Naive thymus-derived CD4-positive, alpha-beta T cell (primary cell): ENCODE measurements around the gene KRTAP10-3. TPM values are rescaled to one million over a fixed set of nuclear protein-coding genes. Genes with fewer than 3 reads are reported as not detected.
A peak's percentile ranks its signal among the peaks of the same experiment; 100 is the strongest.
"Not testable (repeated sequence)": the region's sequence is repeated elsewhere in the genome, so short reads cannot be mapped to it uniquely, and the experiment has no call there.

Experiments
- ATAC-seq: fragments of 150-1000 bp; cut with Tn5 transposase; 2 replicates; pipeline ENCODE4 v1.10.0; 2021; ENCODE audit warnings: mild to moderate bottlenecking, moderate library complexity
- CTCF ChIA-PET: fragments of 350-600 bp; sonication (Branson Sonifier 250); formaldehyde crosslinking; loops from one replicate; lab custom pipeline; 2021; ENCODE audit warnings: antibody characterized with exemption; lab: Charles Lee
- POLR2A ChIA-PET: fragments of 350-600 bp; sonication (Branson Sonifier 250); formaldehyde crosslinking; loops from one replicate; lab custom pipeline; 2021; ENCODE audit warnings: antibody characterized with exemption, inconsistent platforms; lab: Charles Lee
- DNase-seq, 9 donors: peaks; one replicate each; pipeline versions ENCODE4 v3.0.0 to v3.0.0-alpha.2; 2020 to 2022; ENCODE audit warnings: mixed read lengths in 1 of 9
- H3K27ac ChIP-seq: one replicate; pipeline ENCODE4 v1.7.0; 2013; ENCODE audit warnings: mild to moderate bottlenecking, low read depth, low read length, moderate library complexity
- H3K27me3 ChIP-seq, 2 donors: one replicate each; pipeline ENCODE4 v1.7.0; 2013; ENCODE audit warnings: low read length in 2 of 2, mild to moderate bottlenecking in 2 of 2, moderate library complexity in 2 of 2; ENCODE audit not compliant: control insufficient read depth in 2 of 2, insufficient read depth in 2 of 2
- H3K36me3 ChIP-seq, 3 experiments: 1 replicate in 2 of 3; 2 replicates in 1 of 3; pipeline ENCODE4 v1.7.0; 2013; ENCODE audit warnings: low read length in 3 of 3, mild to moderate bottlenecking in 3 of 3, moderate library complexity in 1 of 3; ENCODE audit not compliant: insufficient read depth in 3 of 3, control insufficient read depth in 2 of 3
- H3K4me1 ChIP-seq, 2 donors: one replicate each; pipeline ENCODE4 v1.7.0; 2013; ENCODE audit warnings: low read length in 2 of 2, mild to moderate bottlenecking in 2 of 2, moderate library complexity in 1 of 2; ENCODE audit not compliant: control insufficient read depth in 2 of 2, insufficient read depth in 2 of 2
- H3K4me3 ChIP-seq: 2 replicates; pipeline ENCODE4 v1.7.0; 2013; ENCODE audit warnings: mild to moderate bottlenecking, low read length
- H3K9me3 ChIP-seq, 3 experiments: 1 replicate in 2 of 3; 2 replicates in 1 of 3; pipeline ENCODE4 v1.7.0; 2013; ENCODE audit warnings: low read length in 3 of 3; ENCODE audit not compliant: control insufficient read depth in 2 of 3
- H3K27ac Mint-ChIP-seq, 9 donors: one replicate each; pipeline ENCODE4 v1.8.0; 2020 to 2022; ENCODE audit warnings: mixed read lengths in 9 of 9, mild to moderate bottlenecking in 8 of 9, moderate library complexity in 5 of 9, inconsistent platforms in 2 of 9
- H3K27me3 Mint-ChIP-seq, 5 donors: one replicate each; pipeline ENCODE4 v1.8.0; 2021 to 2022; ENCODE audit warnings: mixed read lengths in 5 of 5, mild to moderate bottlenecking in 1 of 5
- H3K36me3 Mint-ChIP-seq, 5 donors: one replicate each; pipeline ENCODE4 v1.8.0; 2020 to 2022; ENCODE audit warnings: mixed read lengths in 5 of 5, mild to moderate bottlenecking in 3 of 5, inconsistent platforms in 1 of 5
- H3K4me1 Mint-ChIP-seq, 7 donors: one replicate each; pipeline ENCODE4 v1.8.0; 2020 to 2022; ENCODE audit warnings: mixed read lengths in 7 of 7, mild to moderate bottlenecking in 3 of 7, inconsistent platforms in 1 of 7
- H3K4me3 Mint-ChIP-seq, 10 donors: one replicate each; pipeline ENCODE4 v1.8.0; 2020 to 2022; ENCODE audit warnings: mild to moderate bottlenecking in 10 of 10, mixed read lengths in 10 of 10, moderate library complexity in 6 of 10, inconsistent platforms in 2 of 10
- H3K9me3 Mint-ChIP-seq, 11 donors: one replicate each; pipeline ENCODE4 v1.8.0; 2020 to 2022; ENCODE audit warnings: mixed read lengths in 11 of 11, mild to moderate bottlenecking in 4 of 11, inconsistent platforms in 1 of 11, moderate library complexity in 1 of 11
- intact Hi-C, 2 donors: fragments of 100-400 bp; cut with micrococcal nuclease; formaldehyde crosslinking; loops; one replicate each; pipeline ENCODE4 v1.15.1; 2023
- polyA plus RNA-seq, 2 donors: library from polyadenylated mRNA; unstranded; fragments of 300-500 nt; fragmentation: Illumina TruSeq; gene quantifications; one replicate each; pipeline ENCODE4 v1.2.3, GENCODE V29; 2021
- total RNA-seq, 6 experiments: library from RNA in 5 of 6; stranded (reverse) in 5 of 6; gene quantifications; 1 replicate in 5 of 6; 2 replicates in 1 of 6; pipeline ENCODE4 v1.2.3 and lab custom pipeline; 2021 to 2026

Gene KRTAP10-3
- total and polyA plus RNA-seq, 7 experiments from 2014 or later = not detected

- Histone ChIP-seq H3K4me1 (peaks cover 0 to 10% of the 10 kb centered on the region in 2 donors), H3K4me3 (no peak overlapping the region), H3K9me3 (peaks cover 0 to 4% (median 0%) of the 10 kb centered on the region in 3 experiments), H3K27me3 (no peaks in the 10 kb centered on the region), H3K27ac (no peak overlapping the region), H3K36me3 (no peaks in the 10 kb centered on the region)
- POLR2A ChIA-PET = interaction anchor here (0.8 kb wide), 1 partner anchor 139 kb away, joined by 3 read pairs; no protein-coding TSS in a partner anchor
- no peak for DNase-seq
- Mint-ChIP-seq H3K36me3 (peaks cover 1 to 9% (median 3%) of the 10 kb centered on the region in 5 donors), H3K27ac (no peak overlapping the region), H3K4me3 (no peak overlapping the region), H3K9me3 (peaks cover 0 to 20% (median 2%) of the 10 kb centered on the region in 11 donors), H3K27me3 (peaks cover 0 to 5% (median 0%) of the 10 kb centered on the region in 5 donors), H3K4me1 (peaks cover 12 to 16% (median 14%) of the 10 kb centered on the region in 7 donors)
- CTCF ChIA-PET = no interaction called here
- no peak for ATAC-seq
- intact Hi-C loops = no loop called here
These were observed 9.7 kb upstream of the KRTAP10-3 start for GRCh38 chr21:44568261-44568660.

GRCh38 chr21:44567481-44568171 is 9.0 kb upstream of the KRTAP10-3 start:
- no peaks in the 10 kb centered on the region for H3K27me3 ChIP-seq
- peaks cover 2 to 14% (median 4%) of the 10 kb centered on the region in 5 donors for H3K36me3 Mint-ChIP-seq
- H3K9me3 Mint-ChIP-seq = peaks cover 0 to 26% (median 5%) of the 10 kb centered on the region in 11 donors
- H3K4me3 Mint-ChIP-seq = no peak overlapping the region
- no peaks in the 10 kb centered on the region for H3K36me3 ChIP-seq
- ChIA-PET POLR2A (no interaction called here), CTCF (no interaction called here)
- no peak overlapping the region for H3K4me3 ChIP-seq
- H3K4me1 Mint-ChIP-seq = peaks cover 12 to 16% (median 14%) of the 10 kb centered on the region in 7 donors
- H3K4me1 ChIP-seq = peaks cover 0 to 10% of the 10 kb centered on the region in 2 donors
- DNase-seq = no peak
- no peak overlapping the region for H3K27ac ChIP-seq
- no peak overlapping the region for H3K27ac Mint-ChIP-seq
- H3K9me3 ChIP-seq = peaks cover 0 to 4% (median 0%) of the 10 kb centered on the region in 3 experiments
- peaks cover 0 to 5% (median 0%) of the 10 kb centered on the region in 5 donors for H3K27me3 Mint-ChIP-seq
- intact Hi-C loops = no loop called here
- ATAC-seq = no peak

- POLR2A ChIA-PET = no interaction called here
- H3K27me3 ChIP-seq = no peaks in the 10 kb centered on the region
- CTCF ChIA-PET = no interaction called here
- H3K36me3 Mint-ChIP-seq = peaks cover 1 to 16% (median 10%) of the 10 kb centered on the region in 5 donors
- H3K36me3 ChIP-seq = no peaks in the 10 kb centered on the region
- H3K9me3 Mint-ChIP-seq = peaks cover 4 to 29% (median 12%) of the 10 kb centered on the region in 11 donors
- H3K9me3 ChIP-seq = peaks cover 0 to 2% (median 0%) of the 10 kb centered on the region in 3 experiments
- ATAC-seq (peak; percentile 27), DNase-seq (no peak)
- H3K27ac Mint-ChIP-seq = no peak overlapping the region
- intact Hi-C loops = no loop called here
- no peak overlapping the region for H3K4me3 ChIP-seq
- peaks cover 0 to 13% (median 0%) of the 10 kb centered on the region in 5 donors for H3K27me3 Mint-ChIP-seq
- H3K4me3 Mint-ChIP-seq = no peak overlapping the region
- H3K27ac ChIP-seq = no peak overlapping the region
- peaks cover 12 to 16% (median 14%) of the 10 kb centered on the region in 7 donors for H3K4me1 Mint-ChIP-seq
- peaks cover 0 to 10% of the 10 kb centered on the region in 2 donors for H3K4me1 ChIP-seq
These were observed 7.8 kb upstream of the KRTAP10-3 start for GRCh38 chr21:44566403-44566802.

DNA sequence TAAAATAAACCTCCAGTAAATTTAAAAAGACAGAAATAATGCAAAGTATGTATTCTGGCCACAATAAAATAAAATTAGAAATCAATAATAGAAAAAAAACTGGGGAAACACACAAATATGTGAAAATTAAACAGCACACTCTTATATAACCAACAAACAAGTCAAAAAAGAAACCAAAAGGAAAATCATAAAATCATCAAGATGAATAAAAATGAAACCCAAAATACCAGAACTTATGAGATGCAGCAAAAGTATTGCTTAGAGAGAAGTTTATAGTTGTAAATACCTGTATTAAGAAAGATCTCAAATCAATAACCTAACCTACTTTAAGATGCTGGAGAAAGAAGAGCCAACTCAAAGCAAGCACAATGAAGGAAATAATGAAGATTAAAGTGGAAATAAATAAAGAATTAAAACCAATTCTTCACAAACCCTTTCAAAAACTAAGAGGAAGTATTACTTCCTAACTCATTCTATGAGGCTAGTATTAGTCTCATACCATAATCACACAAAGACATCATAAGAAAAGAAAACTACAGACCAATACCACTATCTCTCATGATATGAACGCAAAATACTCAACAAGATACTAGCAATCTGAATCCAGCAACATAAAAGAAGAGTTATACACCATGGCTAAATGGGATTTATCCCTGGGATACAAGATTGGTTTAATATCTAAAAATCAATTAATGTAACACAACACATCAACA is 6.4 kb upstream of the KRTAP10-3 start:
- Mint-ChIP-seq H3K36me3 (peaks cover 5 to 22% (median 11%) of the 10 kb centered on the region in 5 donors), H3K27ac (peak overlapping the region; percentile 56 to 82 (median 69)), H3K27me3 (peaks cover 0 to 26% (median 0%) of the 10 kb centered on the region in 5 donors), H3K4me1 (peaks cover 12 to 16% (median 14%) of the 10 kb centered on the region in 7 donors), H3K4me3 (peak overlapping the region in 7 of 10 donors; percentile 3 to 66 (median 47)), H3K9me3 (peaks cover 7 to 40% (median 18%) of the 10 kb centered on the region in 11 donors)
- DNase-seq (no peak), ATAC-seq (no peak)
- CTCF ChIA-PET = no interaction called here
- POLR2A ChIA-PET = no interaction called here
- H3K4me3 ChIP-seq = no peak overlapping the region
- intact Hi-C loops = no loop called here
- H3K9me3 ChIP-seq = no peaks in the 10 kb centered on the region
- no peaks in the 10 kb centered on the region for H3K36me3 ChIP-seq
- H3K27ac ChIP-seq = no peak overlapping the region
- H3K27me3 ChIP-seq = no peaks in the 10 kb centered on the region
- H3K4me1 ChIP-seq = peaks cover 0 to 10% of the 10 kb centered on the region in 2 donors

DNA sequence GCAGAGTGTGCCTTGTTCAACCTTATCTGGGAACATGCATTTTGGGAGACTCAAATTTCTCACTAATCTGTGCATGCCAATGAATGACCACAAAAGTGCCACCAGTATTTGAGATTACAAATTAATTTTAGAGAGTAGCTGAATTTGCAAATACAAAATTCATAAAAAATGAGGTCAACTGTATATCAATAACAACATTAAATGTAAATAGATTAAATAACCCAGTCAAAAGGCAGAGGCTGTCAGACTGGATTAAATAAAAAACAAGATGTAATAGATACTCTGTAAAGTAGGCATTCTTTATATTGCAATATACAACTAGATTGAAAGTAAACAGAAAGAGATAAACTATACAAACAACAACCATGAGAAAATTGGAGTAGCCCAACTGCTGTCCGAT is 5.5 kb upstream of the KRTAP10-3 start:
- Mint-ChIP-seq H3K4me1 (peaks cover 12 to 16% (median 14%) of the 10 kb centered on the region in 7 donors), H3K9me3 (peaks cover 7 to 49% (median 19%) of the 10 kb centered on the region in 11 donors), H3K27ac (peak overlapping the region in 4 of 9 donors; percentile 56 to 81 (median 60)), H3K27me3 (peaks cover 0 to 29% (median 0%) of the 10 kb centered on the region in 5 donors), H3K36me3 (peaks cover 5 to 22% (median 11%) of the 10 kb centered on the region in 5 donors), H3K4me3 (peak overlapping the region in 2 of 10 donors; percentile 30 to 60)
- intact Hi-C loops = no loop called here
- H3K4me3 ChIP-seq = no peak overlapping the region
- no peaks in the 10 kb centered on the region for H3K9me3 ChIP-seq
- POLR2A ChIA-PET = no interaction called here
- H3K4me1 ChIP-seq = peaks cover 0 to 10% of the 10 kb centered on the region in 2 donors
- H3K27me3 ChIP-seq = no peaks in the 10 kb centered on the region
- no peak overlapping the region for H3K27ac ChIP-seq
- ATAC-seq (no peak), DNase-seq (no peak)
- H3K36me3 ChIP-seq = no peaks in the 10 kb centered on the region
- CTCF ChIA-PET = interaction anchor here (0.6 kb wide), 1 partner anchor 20 kb away, joined by 3 read pairs; no protein-coding TSS in a partner anchor

GRCh38 chr21:44558329-44558675 is 293 bp downstream of the KRTAP10-3 start:
- POLR2A ChIA-PET, H3K27ac Mint-ChIP-seq, H3K4me3 Mint-ChIP-seq: not testable (repeated sequence)

More at GRCh38 chr21:44558329-44558675, 293 bp downstream of the KRTAP10-3 start:
- DNase-seq, H3K27me3 ChIP-seq, H3K9me3 ChIP-seq, intact Hi-C loops, H3K36me3 ChIP-seq, H3K4me1 Mint-ChIP-seq, H3K4me3 ChIP-seq, CTCF ChIA-PET, H3K27ac ChIP-seq, ATAC-seq, H3K4me1 ChIP-seq: not testable (repeated sequence)
- Mint-ChIP-seq H3K27me3 (peaks cover 0 to 37% (median 2%) of the 10 kb centered on the region in 5 donors), H3K9me3 (peaks cover 10 to 69% (median 28%) of the 10 kb centered on the region in 11 donors), H3K36me3 (peaks cover 10 to 21% (median 16%) of the 10 kb centered on the region in 5 donors)
